HepG2 (cell line): ENCODE results near the gene PPP1R18. TPM values are rescaled to one million over a fixed set of nuclear protein-coding genes. Genes with fewer than 3 reads are reported as not detected.

Experiments used
- ATF5 ChIP-seq: sonication (generic); formaldehyde crosslinking; IDR thresholded peaks from 2 replicates; pipeline ENCODE4 v1.4.0; 2020; ENCODE audit warnings: mild to moderate bottlenecking, low read depth, missing genetic modification reagents
- ELF1 ChIP-seq: sonication (generic); formaldehyde crosslinking; IDR thresholded peaks from 2 replicates; pipeline ENCODE4 v1.4.0; 2020; ENCODE audit warnings: missing genetic modification reagents
- FOXC1 ChIP-seq: sonication (generic); formaldehyde crosslinking; IDR thresholded peaks from 2 replicates; pipeline ENCODE4 v1.8.0; 2022; ENCODE audit warnings: mild to moderate bottlenecking, missing genetic modification reagents, borderline replicate concordance
- FOXK2 ChIP-seq: fragments of 450-650 bp; IDR thresholded peaks from 2 replicates; pipeline ENCODE4 v1.6.1; 2016
- FOXP1 ChIP-seq, 2 experiments: fragments of 450-650 bp in 1 of 2; IDR thresholded peaks; 2 replicates each; pipeline ENCODE4 v1.6.1; 2017 to 2018; ENCODE audit warnings: antibody characterized with exemption in 1 of 2
- KDM1A ChIP-seq: IDR thresholded peaks from 2 replicates; pipeline ENCODE4 v1.6.1; 2016; ENCODE audit warnings: missing compliant biosample characterization
- KDM6A ChIP-seq: IDR thresholded peaks from 2 replicates; pipeline ENCODE4 v1.6.1; 2016; ENCODE audit warnings: low read depth
- SOX6 ChIP-seq, 2 experiments: fragments of 450-650 bp in 1 of 2; sonication (generic) in 1 of 2; formaldehyde crosslinking in 1 of 2; IDR thresholded peaks; 2 replicates each; pipeline versions ENCODE4 v1.4.0 to v1.6.1; 2017 to 2020; ENCODE audit warnings: antibody characterized with exemption in 1 of 2, mild to moderate bottlenecking in 1 of 2, missing genetic modification reagents in 1 of 2
- STAT5B ChIP-seq: sonication (generic); formaldehyde crosslinking; IDR thresholded peaks from 2 replicates; pipeline ENCODE4 v1.4.0; 2020; ENCODE audit warnings: missing genetic modification reagents
- U2AF2 ChIP-seq: fragments of 200-400 bp; formaldehyde crosslinking; IDR thresholded peaks from 2 replicates; pipeline ENCODE4 v1.6.1; 2017; ENCODE audit warnings: low read depth, mild to moderate bottlenecking, low read length
- ZFP36 ChIP-seq: fragments of 150-350 bp; IDR thresholded peaks from 2 replicates; pipeline ENCODE4 v1.6.1; 2018; ENCODE audit warnings: borderline replicate concordance, low read length, low read depth; ENCODE audit not compliant: partially characterized antibody
- ZFP91 ChIP-seq: sonication (generic); formaldehyde crosslinking; IDR thresholded peaks from 2 replicates; pipeline ENCODE4 v1.9.0; 2022; ENCODE audit warnings: missing genetic modification reagents, mild to moderate bottlenecking, borderline replicate concordance
- ZNF280B ChIP-seq: sonication (generic); formaldehyde crosslinking; IDR thresholded peaks from 2 replicates; pipeline ENCODE4 v1.5.0; 2020; ENCODE audit warnings: missing genetic modification reagents, mild to moderate bottlenecking, borderline replicate concordance
- ZNF333 ChIP-seq: sonication (generic); formaldehyde crosslinking; IDR thresholded peaks from 2 replicates; pipeline ENCODE4 v1.4.0; 2020; ENCODE audit warnings: mild to moderate bottlenecking, missing genetic modification reagents, borderline replicate concordance
- ZNF383 ChIP-seq: sonication (generic); formaldehyde crosslinking; IDR thresholded peaks from 2 replicates; pipeline ENCODE4 v1.4.0; 2020; ENCODE audit warnings: missing genetic modification reagents, mild to moderate bottlenecking, borderline replicate concordance
- ZNF639 ChIP-seq: conservative IDR thresholded peaks from 2 replicates; pipeline ENCODE4 v1.6.1; 2018; ENCODE audit warnings: missing genetic modification reagents
- ZNF720 ChIP-seq: sonication (generic); formaldehyde crosslinking; IDR thresholded peaks from 2 replicates; pipeline ENCODE4 v1.4.0; 2020; ENCODE audit warnings: missing genetic modification reagents
- ZNF772 ChIP-seq: sonication (generic); formaldehyde crosslinking; IDR thresholded peaks from 2 replicates; pipeline ENCODE4 v1.5.0; 2020; ENCODE audit warnings: mild to moderate bottlenecking, missing genetic modification reagents
- polyA plus RNA-seq, 8 experiments: library from polyadenylated mRNA; depleted of rRNA in 3 of 8; stranded (reverse) in 7 of 8; unstranded in 1 of 8; fragments of >200 nt; fragmentation: Illumina TruSeq in 4 of 8; extraction: Trizol in 4 of 8; gene quantifications; 2 replicates each; pipeline versions ENCODE4 v1.2.1 to v1.2.3, GENCODE V29; 2011 to 2016; ENCODE audit warnings: low read depth in 4 of 8, missing spikeins in 1 of 8, mixed read lengths in 1 of 8; ENCODE audit not compliant: insufficient read depth in 1 of 8
- total RNA-seq, 5 experiments: library from RNA; depleted of rRNA; stranded (reverse); fragments of >200 nt; fragmentation: Illumina TruSeq; extraction: Trizol; gene quantifications; 2 replicates each; pipeline ENCODE4 v1.2.3, GENCODE V29; 2016; ENCODE audit warnings: low read depth in 1 of 5
- TF ChIP-seq, protein P1 (sequence below), 2 experiments: IDR thresholded peaks; 2 replicates each; pipeline ENCODE4 v1.6.1; 2011 to 2012; ENCODE audit warnings: low read length in 2 of 2, borderline replicate concordance in 1 of 2, low read depth in 1 of 2, mild to moderate bottlenecking in 1 of 2, moderate library complexity in 1 of 2

Gene PPP1R18
- total and polyA plus RNA-seq, 2 of the 13 experiments (the other 11 are each of a cell fraction or from before 2014, with no cell fraction given): 4.9 to 9.2 TPM

DNA sequence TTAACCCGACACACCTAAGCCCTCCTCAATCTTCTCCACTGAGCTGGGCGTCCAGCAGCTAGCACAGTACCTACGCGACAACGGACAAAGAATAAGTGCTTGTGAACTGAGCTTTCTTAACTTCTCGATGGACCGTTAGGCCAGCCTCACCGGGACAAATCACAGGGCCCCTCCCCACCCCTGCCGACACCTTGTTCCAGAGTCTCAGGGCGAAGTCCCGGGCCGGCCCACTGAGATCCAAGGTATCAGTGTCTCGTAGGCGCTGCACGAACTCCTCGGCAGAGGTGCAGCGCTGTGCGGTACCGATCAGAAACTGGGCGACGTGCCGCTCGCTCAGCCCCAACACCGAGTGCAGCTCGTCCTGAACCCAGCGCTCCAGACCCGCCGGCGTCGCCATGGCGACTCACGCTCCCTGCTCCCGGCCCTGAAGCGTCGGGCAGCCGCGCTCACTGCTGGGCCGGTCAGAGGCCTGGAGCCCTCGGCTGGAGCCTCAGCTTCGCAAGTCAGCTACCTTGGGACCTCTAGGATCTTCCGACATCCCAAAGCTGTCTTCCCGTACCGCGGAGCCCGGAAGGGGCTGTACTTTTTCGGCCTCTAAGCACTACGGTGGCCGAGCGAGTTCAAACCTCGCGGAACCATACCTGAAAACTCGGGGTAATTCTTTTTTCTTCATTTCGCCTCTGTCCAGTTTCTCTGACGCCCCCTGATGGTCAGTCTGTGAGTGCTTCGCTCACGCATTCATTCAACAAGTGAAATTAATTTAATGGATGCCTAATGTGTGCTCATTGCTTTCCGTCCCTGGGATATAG is 13.8 kb downstream of the PPP1R18 start, which contains the start of gene DHX16 (continued):
- no peak for TF ChIP-seq SOX6 (IDR thresholded peaks at IDR 0.05)
- peak; percentile 78 for TF ChIP-seq SOX6 (CRISPR knock-in tag; IDR thresholded peaks at IDR 0.05)
- TF ChIP-seq ELF1 (CRISPR knock-in tag): peak; percentile 97
- no peak for TF ChIP-seq ZFP36
- TF ChIP-seq, protein P1, sequence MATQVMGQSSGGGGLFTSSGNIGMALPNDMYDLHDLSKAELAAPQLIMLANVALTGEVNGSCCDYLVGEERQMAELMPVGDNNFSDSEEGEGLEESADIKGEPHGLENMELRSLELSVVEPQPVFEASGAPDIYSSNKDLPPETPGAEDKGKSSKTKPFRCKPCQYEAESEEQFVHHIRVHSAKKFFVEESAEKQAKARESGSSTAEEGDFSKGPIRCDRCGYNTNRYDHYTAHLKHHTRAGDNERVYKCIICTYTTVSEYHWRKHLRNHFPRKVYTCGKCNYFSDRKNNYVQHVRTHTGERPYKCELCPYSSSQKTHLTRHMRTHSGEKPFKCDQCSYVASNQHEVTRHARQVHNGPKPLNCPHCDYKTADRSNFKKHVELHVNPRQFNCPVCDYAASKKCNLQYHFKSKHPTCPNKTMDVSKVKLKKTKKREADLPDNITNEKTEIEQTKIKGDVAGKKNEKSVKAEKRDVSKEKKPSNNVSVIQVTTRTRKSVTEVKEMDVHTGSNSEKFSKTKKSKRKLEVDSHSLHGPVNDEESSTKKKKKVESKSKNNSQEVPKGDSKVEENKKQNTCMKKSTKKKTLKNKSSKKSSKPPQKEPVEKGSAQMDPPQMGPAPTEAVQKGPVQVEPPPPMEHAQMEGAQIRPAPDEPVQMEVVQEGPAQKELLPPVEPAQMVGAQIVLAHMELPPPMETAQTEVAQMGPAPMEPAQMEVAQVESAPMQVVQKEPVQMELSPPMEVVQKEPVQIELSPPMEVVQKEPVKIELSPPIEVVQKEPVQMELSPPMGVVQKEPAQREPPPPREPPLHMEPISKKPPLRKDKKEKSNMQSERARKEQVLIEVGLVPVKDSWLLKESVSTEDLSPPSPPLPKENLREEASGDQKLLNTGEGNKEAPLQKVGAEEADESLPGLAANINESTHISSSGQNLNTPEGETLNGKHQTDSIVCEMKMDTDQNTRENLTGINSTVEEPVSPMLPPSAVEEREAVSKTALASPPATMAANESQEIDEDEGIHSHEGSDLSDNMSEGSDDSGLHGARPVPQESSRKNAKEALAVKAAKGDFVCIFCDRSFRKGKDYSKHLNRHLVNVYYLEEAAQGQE (IDR thresholded peaks at IDR 0.05; ENCODE audit: borderline replicate concordance in 1 of 2, low read depth in 1 of 2, low read length in 2 of 2): peak in 1 of 2 experiments; percentile 76; a peak in 1 of 4 replicates
- TF ChIP-seq ZNF383 (CRISPR knock-in tag): no peak
- TF ChIP-seq STAT5B (CRISPR knock-in tag): no peak
- peak; percentile 94; the same call in 1 of the 2 replicates for TF ChIP-seq ZFP91 (CRISPR knock-in tag)
- TF ChIP-seq FOXC1 (CRISPR knock-in tag): peak; percentile 35; the same call in 1 of the 2 replicates
- no peak for TF ChIP-seq ATF5 (CRISPR knock-in tag)
- TF ChIP-seq FOXK2: no peak; the same call in 1 of the 2 replicates
- no peak for TF ChIP-seq KDM6A (CRISPR knock-in tag)
- no peak; the same call in 1 of the 2 replicates for TF ChIP-seq ZNF333 (CRISPR knock-in tag)
- TF ChIP-seq ZNF280B (CRISPR knock-in tag): peak; percentile 74; the same call in 1 of the 2 replicates
- TF ChIP-seq ZNF639 (CRISPR knock-in tag): 0 out of 2 replicates have a peak, but pooled peaks have one; percentile 62
- TF ChIP-seq ZNF772 (CRISPR knock-in tag): peak; percentile 68; the same call in 1 of the 2 replicates
- TF ChIP-seq FOXP1 (IDR thresholded peaks at IDR 0.05): no peak
- peak; percentile 31 for TF ChIP-seq FOXP1 (CRISPR knock-in tag; IDR thresholded peaks at IDR 0.05)
- TF ChIP-seq ZNF720 (CRISPR knock-in tag): no peak
- 0 out of 2 replicates have a peak, but pooled peaks have one; percentile 42 for TF ChIP-seq KDM1A (CRISPR knock-in tag)
- no peak for TF ChIP-seq U2AF2
